ES-I3 (cell line): ENCODE results near the gene CNOT6L.
"Not testable (repeated sequence)": the region's sequence is repeated elsewhere in the genome, so short reads cannot be mapped to it uniquely, and the experiment has no call there.

Source experiments
- H3K36me3 ChIP-seq: 2 replicates; pipeline ENCODE4 v1.6.1; 2013; ENCODE audit warnings: mild to moderate bottlenecking, low read length, control low read depth, moderate library complexity; ENCODE audit not compliant: insufficient read depth
- H3K4me1 ChIP-seq: 2 replicates; pipeline ENCODE4 v1.6.1; 2013; ENCODE audit warnings: mild to moderate bottlenecking, control low read depth, low read length; ENCODE audit not compliant: insufficient read depth
- H3K9ac ChIP-seq: 2 replicates; pipeline ENCODE4 v1.6.1; 2013; ENCODE audit warnings: low read depth, mild to moderate bottlenecking, low read length, moderate library complexity
- H3K9me3 ChIP-seq: 2 replicates; pipeline ENCODE4 v1.6.1; 2013; ENCODE audit warnings: mild to moderate bottlenecking, low read length, moderate library complexity; ENCODE audit not compliant: control insufficient read depth, insufficient read depth

Gene CNOT6L

DNA sequence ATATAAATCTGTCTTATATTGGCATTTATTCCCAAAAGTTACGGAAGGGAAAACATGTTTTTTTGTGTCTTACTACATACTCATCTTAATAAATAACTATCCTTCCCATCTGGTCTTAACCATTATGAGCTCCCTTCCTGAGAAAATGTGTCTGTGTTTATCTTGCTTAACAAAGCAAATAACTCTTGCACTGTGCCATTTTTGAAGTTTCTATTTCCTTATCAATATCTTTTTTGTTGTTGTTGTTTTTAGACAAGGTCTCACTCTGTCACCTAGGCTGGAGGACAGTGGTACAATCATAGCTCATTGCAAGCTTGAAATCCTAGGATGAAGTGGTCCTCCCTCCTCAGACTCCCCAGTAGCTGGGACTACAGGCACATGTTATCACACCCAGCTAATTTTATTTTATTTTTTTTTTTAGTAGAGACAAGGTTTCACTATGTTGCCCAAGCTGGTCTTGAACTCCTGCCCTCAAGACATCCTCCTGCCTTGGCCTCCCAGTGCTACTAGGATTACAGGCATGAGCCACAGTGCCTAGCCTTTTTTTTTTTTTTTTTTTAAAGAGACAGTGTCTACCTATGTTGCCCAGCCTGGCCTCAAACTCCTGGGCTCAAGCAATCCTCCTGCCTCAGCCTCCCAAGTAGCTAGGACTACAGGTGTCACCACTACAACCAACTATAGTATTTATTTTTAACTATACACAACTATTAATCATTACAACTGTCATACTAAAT lies 36.9 kb downstream of the CNOT6L start:
- H3K36me3 ChIP-seq: no peaks in the 10 kb centered on the region
- H3K4me1 ChIP-seq: no peaks in the 10 kb centered on the region
- H3K9me3 ChIP-seq: no peaks in the 10 kb centered on the region
- no peak overlapping the region for H3K9ac ChIP-seq

DNA sequence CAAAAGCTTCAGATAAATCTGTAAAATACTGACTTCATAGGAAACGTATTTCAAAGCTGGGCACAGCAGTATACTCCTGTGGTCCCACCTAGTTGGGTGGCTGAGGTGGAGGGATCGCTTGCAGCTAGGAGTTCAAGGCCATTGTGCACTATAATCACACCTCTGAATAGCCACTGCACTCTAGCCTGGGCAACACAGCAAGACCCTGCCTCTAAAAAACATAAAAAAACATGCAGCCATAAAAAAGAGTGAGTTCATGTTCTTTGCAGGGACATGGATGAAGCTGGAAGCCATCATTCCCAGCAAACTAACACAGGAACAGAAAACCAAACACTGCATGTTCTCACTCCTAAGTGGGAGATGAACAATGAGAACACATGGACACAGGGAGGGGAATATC lies 38.4 kb downstream of the CNOT6L start:
- not testable (repeated sequence) for H3K36me3 ChIP-seq, H3K9me3 ChIP-seq, H3K9ac ChIP-seq, H3K4me1 ChIP-seq

DNA sequence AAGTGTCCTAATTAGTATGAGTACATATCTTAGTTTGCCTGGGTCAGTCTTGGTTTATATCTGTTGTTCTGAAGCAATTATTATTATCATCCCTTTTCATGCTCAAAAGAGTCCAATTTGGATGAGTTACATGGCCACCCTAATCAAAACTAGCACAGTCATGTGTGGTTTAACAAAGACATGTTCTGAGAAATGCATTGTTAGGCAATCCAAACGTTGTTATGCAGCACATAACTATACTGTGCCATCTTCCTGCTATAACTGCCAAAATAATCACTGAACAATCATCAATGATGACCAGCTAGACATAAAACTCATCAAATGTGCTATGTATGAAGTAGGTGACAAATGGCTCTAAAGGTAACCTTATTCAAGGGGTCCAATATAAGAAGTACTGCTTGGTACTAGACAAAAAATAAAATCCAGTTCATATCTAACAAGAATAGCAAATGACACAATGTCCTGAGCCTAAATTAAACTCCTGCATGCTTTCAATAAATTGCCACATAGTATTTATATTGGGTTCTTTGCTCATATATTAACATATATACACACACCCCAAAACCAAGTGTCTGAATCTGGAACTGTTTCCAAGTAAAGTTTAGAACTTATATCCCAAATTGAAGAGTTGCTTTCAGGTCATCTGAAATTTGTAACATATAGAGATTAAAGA lies 41.9 kb downstream of the CNOT6L start:
- H3K36me3 ChIP-seq: no peaks in the 10 kb centered on the region
- no peaks in the 10 kb centered on the region for H3K9me3 ChIP-seq
- no peak overlapping the region for H3K9ac ChIP-seq
- H3K4me1 ChIP-seq: peaks cover 13% of the 10 kb centered on the region

DNA sequence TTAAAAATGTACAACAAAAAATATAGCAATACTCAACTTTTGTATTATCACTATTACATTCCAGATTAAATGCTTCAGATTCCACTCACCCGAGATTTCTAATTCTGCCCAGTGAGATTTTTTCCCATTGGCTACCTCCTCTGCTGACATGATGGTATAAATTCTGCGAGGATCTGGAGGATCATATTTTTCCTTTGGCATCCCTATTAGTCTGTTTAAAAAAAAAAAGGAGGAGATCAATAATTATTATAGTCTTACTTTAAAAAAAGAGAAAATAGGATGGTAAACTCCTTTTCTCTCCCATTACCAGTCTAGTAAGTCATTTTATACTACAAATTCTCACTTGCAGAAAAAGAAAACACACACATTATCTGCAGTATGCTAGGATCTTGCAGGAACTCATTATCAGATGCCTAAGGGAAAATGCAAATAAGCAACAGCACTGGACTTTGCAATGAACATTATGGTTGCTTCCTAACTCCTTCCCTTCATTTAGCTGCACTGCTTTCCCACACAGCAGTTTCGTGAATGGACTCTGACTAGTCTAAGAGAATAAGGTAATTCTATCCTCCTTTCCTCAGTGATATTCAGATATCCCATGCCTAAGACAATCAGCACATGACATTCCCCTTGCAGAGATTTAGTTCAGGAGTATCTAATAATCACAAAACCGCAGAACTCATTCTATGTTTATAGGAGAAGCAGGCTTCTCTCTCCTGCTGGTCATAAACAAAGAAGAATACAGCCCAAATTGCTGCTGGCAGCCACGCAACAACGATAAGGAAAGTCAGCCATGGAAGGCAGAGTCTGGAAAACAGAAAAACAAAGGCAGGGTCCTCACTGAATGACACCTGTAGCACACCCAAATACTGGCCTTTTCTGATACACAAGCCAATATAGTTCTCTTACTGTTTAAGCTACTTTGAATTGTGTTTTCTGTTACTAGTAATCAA lies 42.7 kb downstream of the CNOT6L start:
- Histone ChIP-seq H3K9ac (no peak overlapping the region), H3K36me3 (no peaks in the 10 kb centered on the region), H3K4me1 (peaks cover 19% of the 10 kb centered on the region), H3K9me3 (no peaks in the 10 kb centered on the region)

DNA sequence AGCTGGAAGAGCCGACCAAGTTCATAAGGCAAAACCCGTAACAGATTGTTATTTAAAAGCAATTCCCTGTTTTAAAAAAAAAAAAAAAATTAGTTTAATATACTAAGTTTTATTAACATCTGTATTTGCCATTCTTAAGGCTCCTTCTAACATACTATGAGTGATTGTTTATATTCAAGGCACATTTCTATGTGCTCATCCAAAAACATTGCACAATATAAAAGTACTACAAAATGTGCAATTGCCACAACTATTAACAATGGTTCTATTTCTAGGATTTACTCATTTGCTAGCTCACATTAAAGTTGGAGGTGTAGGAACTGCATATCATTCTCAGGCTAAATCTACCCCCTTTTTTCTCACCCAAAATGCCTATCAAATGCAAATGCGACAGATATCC lies 46.1 kb downstream of the CNOT6L start:
- Histone ChIP-seq H3K9me3 (no peaks in the 10 kb centered on the region), H3K36me3 (no peaks in the 10 kb centered on the region), H3K4me1 (peaks cover 19% of the 10 kb centered on the region), H3K9ac (no peak overlapping the region)

DNA sequence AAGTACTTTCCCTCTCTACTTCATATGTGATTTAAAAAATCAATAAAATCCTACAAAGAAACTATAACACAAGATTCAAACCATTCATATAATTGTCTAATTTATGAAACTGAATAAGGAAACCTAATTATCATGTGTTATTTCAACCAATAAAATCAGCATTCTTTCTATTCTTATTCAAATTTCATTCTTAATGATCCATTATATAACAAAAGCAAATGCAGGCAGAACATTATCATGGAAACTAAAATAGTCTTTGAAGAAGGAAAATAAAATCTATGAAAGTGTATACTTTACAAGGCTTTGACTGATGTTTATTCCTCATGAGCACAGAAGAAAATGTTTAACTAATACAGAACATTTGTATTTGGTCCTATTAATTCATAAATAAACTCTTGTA lies 47.6 kb downstream of the CNOT6L start:
- H3K36me3 ChIP-seq: no peaks in the 10 kb centered on the region

DNA sequence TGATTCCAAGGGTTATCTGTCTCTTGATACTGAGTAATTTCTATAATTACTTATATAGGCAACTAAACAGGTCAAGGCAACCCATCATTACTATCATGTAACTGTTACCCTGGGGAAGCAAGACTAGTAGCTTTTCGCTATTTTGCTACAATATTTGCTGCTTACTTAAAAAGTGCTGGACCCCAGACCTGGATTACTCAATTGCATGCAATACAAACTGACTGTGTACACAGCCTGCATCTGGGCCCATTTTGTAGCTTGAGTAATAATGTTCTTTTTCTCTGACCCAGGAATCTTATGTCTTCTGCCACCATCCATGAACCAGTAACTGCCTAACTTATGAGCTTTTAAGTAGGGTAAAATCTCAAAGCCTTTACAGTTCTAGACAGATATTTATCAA lies 53.4 kb downstream of the CNOT6L start:
- no peaks in the 10 kb centered on the region for H3K4me1 ChIP-seq
- no peaks in the 10 kb centered on the region for H3K36me3 ChIP-seq
- H3K9ac ChIP-seq: no peak overlapping the region
- H3K9me3 ChIP-seq: peaks cover 4% of the 10 kb centered on the region

More for the DNA sequence above, 47.6 kb downstream of the CNOT6L start:
- Histone ChIP-seq H3K9me3 (no peaks in the 10 kb centered on the region), H3K4me1 (peaks cover 13% of the 10 kb centered on the region), H3K9ac (no peak overlapping the region)

DNA sequence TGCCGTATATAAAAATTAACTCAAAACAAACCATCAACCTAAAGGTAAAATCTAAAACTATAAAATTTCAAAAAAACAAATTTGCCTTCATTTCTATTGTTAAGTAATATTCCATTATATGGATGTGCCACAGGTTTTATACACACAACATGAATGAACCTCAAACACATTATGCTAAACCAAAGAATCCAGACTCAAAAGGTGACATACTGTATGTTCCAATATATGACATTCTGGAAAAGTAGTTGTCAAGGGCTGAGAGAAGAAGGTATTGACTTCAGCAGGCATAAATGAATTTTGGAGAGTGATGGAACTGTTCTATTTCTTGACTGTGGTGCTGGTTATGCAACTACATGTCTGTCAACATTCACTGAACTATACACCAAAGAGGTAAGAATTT lies 56.6 kb downstream of the CNOT6L start:
- no peak overlapping the region for H3K9ac ChIP-seq
- no peaks in the 10 kb centered on the region for H3K36me3 ChIP-seq
- H3K9me3 ChIP-seq: peaks cover 4% of the 10 kb centered on the region
- H3K4me1 ChIP-seq: no peaks in the 10 kb centered on the region

DNA sequence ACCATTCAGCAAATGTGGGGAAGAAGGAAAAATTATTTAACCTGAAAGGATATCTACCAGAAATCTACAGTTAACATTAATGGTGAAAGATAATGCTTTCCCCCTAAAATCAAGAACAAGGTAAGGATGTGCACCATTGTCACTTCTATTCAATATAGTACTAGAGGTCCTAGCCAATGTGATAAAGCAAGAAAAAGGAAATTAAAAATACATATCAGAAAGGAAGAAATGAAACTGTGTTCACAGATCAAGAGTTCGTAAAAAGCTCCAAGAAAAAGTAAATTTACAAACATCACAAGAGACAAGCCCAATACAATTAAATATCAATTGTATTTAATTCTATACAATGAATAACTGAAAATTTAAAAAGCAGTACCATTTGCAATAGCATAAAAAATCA lies 57.6 kb downstream of the CNOT6L start:
- Histone ChIP-seq H3K4me1 (no peaks in the 10 kb centered on the region), H3K36me3 (no peaks in the 10 kb centered on the region), H3K9me3 (peaks cover 4% of the 10 kb centered on the region)

DNA sequence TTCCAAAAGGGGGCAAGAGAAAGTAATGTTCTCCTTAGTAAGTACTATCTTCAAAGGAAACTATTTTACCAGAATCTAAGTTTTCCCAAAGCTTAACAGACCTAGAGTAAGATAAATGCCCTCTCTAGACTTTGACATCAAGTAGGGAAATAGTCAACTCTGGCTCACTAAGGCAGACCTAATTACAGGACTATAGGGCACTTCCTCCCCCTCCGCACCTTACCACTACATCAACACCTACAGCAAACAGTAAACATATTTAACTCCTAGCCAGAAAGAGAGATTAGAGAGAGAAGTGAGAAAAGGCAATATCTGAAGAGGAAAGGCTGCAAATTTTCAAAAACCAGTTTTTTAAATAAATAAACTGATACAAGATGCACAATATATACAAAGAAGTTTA lies 60.4 kb downstream of the CNOT6L start:
- Histone ChIP-seq H3K9ac (no peak overlapping the region), H3K9me3 (peaks cover 4% of the 10 kb centered on the region), H3K36me3 (no peaks in the 10 kb centered on the region), H3K4me1 (no peaks in the 10 kb centered on the region)

More for the DNA sequence above, 57.6 kb downstream of the CNOT6L start:
- H3K9ac ChIP-seq: no peak overlapping the region

DNA sequence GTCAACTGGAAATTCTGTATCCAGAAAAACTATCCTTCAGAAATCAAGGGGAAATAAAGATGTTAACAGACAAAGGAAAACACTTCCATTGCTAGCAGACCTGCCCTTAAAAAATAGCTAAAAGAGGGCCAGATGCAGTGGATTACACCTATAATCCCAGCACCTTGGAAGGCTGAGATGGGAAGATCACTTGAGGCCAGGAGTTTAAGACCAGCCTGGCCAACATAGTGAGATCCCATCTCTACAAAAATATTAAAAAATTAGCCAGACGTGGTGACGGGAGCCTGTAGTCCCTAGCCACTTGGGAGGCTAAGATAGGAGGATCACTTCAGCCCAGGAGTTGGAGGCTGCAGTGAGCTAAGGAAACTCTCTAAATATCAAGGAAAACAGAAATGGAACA lies 67.4 kb downstream of the CNOT6L start:
- H3K4me1 ChIP-seq: no peaks in the 10 kb centered on the region
- no peaks in the 10 kb centered on the region for H3K9me3 ChIP-seq
- no peaks in the 10 kb centered on the region for H3K36me3 ChIP-seq
- H3K9ac ChIP-seq: no peak overlapping the region

DNA sequence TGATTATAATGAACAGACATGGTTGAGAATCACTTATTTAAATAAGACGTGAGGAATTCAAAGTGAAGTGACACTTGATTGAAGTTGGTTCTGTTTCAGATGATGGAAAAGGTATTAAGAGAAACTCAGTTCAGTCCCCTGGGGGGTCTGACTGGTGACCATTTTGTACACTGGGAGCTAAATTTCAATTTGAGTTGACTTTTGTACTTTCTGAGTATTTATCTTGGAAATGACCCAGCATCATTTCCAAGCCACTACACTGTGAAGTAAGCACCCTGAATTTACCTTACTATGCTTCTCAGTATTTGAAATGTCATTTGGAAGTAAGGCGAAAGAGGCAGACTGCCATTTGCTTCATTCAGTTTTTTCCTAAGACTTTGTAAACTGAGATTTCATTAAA lies 73.4 kb downstream of the CNOT6L start:
- Histone ChIP-seq H3K9ac (no peak overlapping the region), H3K4me1 (no peaks in the 10 kb centered on the region), H3K36me3 (no peaks in the 10 kb centered on the region), H3K9me3 (no peaks in the 10 kb centered on the region)

DNA sequence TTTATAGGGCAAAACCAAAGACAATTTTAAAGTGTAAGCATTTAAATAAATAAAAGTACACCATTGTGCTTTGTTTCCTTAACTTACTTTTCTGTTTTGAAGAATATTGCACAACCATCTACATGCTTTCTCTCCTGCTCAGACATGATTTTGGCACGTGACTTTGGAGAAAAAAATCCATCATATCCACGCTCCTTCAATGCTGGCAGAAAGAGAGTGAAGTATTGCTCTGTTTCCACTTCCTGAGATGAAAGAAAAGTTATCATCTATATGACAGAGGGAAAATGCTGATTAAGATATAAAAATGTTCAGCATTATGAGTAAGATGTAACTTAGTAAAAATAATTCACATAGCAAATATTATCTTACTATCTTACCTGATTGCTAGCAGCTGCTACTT lies 77.1 kb downstream of the CNOT6L start:
- Histone ChIP-seq H3K4me1 (no peaks in the 10 kb centered on the region), H3K9ac (no peak overlapping the region), H3K36me3 (no peaks in the 10 kb centered on the region), H3K9me3 (no peaks in the 10 kb centered on the region)

DNA sequence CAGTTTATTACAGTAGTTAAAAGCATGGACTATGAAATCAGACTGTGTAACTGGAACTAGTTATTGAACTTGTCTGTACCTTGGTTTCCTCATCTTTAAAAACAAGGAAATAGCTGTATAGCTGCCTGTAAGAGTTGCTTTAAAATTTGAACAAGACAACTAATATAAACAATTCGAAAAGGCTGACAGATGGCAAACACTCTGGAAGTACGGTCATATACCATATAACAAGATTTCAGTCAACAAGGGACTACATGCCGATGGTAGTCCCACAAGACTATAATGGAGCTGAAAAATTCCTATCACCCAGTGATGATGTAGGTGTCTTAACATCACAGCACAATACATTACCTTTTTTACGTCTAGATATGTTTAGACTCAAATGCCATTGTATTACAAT lies 78.7 kb downstream of the CNOT6L start:
- Histone ChIP-seq H3K9ac (no peak overlapping the region), H3K9me3 (no peaks in the 10 kb centered on the region), H3K36me3 (no peaks in the 10 kb centered on the region), H3K4me1 (no peaks in the 10 kb centered on the region)
